KOPT-K1 (cell line): ENCODE data around the gene STAC3.
"Not testable (repeated sequence)": the region's sequence is repeated elsewhere in the genome, so short reads cannot be mapped to it uniquely, and the experiment has no call there.

ENCODE experiments used
- H3K27ac ChIP-seq: fragments of 200-600 bp; sonication (generic); 2 replicates; pipeline ENCODE4 v1.5.1; 2016; ENCODE audit warnings: antibody characterized with exemption, mild to moderate bottlenecking, low read depth, low read length; ENCODE audit not compliant: poor library complexity, severe bottlenecking
- H3K36me3 ChIP-seq: fragments of 200-600 bp; sonication (generic); 2 replicates; pipeline ENCODE4 v1.5.1; 2017; ENCODE audit warnings: antibody characterized with exemption, mild to moderate bottlenecking, low read length, moderate library complexity; ENCODE audit not compliant: insufficient read depth
- H3K9me3 ChIP-seq: fragments of 200-600 bp; sonication (generic); 2 replicates; pipeline ENCODE4 v1.5.1; 2017; ENCODE audit warnings: antibody characterized with exemption, low read length, mild to moderate bottlenecking; ENCODE audit not compliant: insufficient read depth, poor library complexity, severe bottlenecking

Gene STAC3

DNA sequence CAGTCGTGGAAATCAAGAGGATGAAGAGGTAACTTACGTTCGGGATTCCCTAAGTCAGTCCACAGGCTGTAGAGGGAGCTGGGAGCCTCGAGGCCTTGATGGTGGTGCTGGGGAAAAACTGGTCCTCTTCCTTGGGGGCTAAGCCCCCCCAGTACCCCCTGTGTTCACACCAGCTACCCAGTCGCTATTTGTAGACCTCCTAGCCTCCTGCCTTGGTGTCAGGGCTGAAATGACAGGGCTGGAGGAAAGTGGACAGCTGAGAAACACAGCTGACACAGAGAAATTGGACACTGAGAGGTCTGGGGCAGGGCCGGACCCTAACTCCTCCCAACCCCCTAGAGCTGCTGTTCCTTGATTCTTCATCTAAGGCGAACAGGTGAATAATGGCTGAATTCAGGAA is at the start of gene STAC3:
STAC3 (minus strand) TSS at position 232 of the 400 bp plus-strand sequence. CDS start 1,551 bp downstream, outside the sequence.
- Histone ChIP-seq H3K36me3 (peaks cover 16% of the 10 kb centered on the region), H3K9me3 (no peaks in the 10 kb centered on the region), H3K27ac (no peak within 1 kb of the TSS)

DNA sequence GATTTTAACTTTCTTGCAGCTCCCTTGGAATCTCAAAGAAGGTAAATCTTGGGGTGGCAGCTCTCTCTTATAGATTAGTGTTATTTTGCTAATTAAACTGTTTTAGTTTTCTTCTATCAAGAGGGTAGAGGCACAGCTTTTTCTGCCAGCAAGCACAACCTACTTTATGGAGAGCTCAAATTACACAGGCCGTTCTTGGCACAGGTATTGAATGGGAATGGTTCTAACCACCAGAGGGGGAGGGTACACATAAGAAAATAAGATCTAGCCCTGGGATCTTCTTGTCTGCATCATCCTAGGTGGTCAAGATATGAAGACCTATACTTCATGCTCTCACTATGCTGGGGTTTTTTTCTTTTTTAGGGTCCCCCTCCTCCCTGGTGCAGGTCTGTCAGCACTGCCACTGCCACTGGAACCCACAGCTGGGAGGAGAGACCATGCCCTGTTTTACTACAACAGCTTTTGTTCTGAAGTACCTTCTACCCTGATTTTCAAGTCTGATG is 48.6 kb upstream of the STAC3 start:
- peaks cover 89% of the 10 kb centered on the region for H3K36me3 ChIP-seq
- no peaks in the 10 kb centered on the region for H3K9me3 ChIP-seq
- H3K27ac ChIP-seq: no peak overlapping the region

- Histone ChIP-seq H3K9me3 (no peaks in the 10 kb centered on the region), H3K36me3 (peaks cover 81% of the 10 kb centered on the region), H3K27ac (no peak overlapping the region)
These were observed 45.3 kb upstream of the STAC3 start for GRCh38 chr12:57296291-57296690.

- peaks cover 91% of the 10 kb centered on the region for H3K36me3 ChIP-seq
- not testable (repeated sequence) for H3K27ac ChIP-seq, H3K9me3 ChIP-seq
These were observed 31.1 kb upstream of the STAC3 start for GRCh38 chr12:57282073-57282472.

DNA sequence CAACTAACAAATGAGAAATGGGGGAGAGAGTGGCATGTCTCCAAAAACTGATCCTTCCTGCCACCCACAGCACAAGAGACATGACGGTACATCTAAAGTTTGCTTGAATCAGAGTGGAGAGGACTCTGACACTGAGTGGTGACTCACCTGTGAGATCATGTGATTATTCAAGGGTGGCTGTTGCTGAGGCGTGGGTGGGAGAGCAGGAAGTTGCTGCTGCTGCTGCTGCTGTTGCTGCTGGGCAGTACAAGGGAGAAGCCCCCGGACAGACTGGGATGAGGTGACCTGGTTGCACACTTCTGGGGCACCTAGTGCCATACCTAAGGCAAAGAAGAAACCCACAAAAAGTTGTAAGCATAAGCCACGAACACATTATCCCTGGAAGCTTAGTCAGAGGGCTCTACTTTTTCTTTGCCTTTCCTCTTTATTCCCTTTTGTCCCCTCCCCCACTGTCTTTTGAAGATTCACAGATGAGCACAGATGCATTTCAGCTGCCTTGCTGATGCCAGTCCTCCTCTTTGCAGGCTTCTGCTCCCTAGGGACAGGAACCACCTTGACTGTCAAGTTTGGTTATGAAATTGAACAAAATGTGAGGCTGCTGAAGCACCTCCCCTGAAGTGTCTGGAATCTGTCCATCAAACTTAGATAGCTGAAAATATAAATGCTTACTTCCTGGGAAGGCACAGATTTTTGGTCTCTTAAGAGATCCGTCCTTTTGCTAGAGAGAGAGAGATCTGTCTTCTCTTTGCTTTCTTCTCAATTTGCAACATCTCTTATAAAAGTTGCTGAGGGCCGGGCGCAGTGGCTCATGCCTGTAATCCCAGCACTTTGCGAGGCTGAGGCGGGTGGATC is 29.4 kb upstream of the STAC3 start:
- Histone ChIP-seq H3K36me3 (peaks cover 86% of the 10 kb centered on the region), H3K27ac (peak overlapping the region; percentile 61), H3K9me3 (no peaks in the 10 kb centered on the region)

DNA sequence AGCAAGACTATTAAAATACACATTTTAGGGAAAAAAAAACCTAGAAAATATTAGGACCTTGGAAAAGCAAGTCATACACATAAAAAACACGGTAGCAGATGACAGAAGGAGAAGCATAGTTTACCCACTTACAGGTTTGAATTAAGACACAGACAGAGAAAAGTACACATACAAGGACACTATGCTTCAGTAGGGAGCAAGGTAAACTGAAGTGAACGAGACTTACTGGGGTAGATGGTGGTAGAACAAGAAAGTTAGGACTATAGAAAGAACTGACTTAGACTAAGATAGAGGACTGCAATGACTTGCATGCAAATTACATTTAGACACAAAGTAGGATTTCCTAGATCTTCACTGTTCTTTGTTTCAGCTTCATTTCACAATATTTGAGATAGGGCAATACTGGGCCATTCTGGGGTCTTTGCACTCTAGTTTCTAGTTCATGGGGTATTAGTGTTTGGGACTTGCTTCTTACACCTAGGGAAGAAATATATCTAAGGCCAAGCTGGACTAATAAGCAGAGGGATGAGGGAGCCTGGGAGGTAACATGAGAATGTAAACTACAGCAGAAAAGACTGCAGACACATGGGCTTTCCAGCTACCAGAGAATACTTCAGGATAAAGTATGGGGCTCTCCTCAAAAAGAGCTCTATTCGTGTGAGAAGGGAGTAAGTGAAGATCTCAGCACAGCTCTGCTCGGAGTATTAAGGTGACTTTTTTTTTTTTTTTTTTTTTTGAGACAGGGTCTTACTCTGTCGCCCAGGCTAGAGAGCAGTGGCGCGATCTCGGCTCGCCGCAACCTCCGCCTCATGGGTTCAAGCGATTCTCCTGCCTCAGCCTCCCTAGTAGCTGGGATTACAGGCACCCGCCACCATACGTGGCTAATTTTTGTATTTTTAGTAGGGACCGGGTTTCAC is 27.7 kb upstream of the STAC3 start:
- Histone ChIP-seq H3K36me3 (peaks cover 77% of the 10 kb centered on the region), H3K27ac (no peak overlapping the region), H3K9me3 (no peaks in the 10 kb centered on the region)

DNA sequence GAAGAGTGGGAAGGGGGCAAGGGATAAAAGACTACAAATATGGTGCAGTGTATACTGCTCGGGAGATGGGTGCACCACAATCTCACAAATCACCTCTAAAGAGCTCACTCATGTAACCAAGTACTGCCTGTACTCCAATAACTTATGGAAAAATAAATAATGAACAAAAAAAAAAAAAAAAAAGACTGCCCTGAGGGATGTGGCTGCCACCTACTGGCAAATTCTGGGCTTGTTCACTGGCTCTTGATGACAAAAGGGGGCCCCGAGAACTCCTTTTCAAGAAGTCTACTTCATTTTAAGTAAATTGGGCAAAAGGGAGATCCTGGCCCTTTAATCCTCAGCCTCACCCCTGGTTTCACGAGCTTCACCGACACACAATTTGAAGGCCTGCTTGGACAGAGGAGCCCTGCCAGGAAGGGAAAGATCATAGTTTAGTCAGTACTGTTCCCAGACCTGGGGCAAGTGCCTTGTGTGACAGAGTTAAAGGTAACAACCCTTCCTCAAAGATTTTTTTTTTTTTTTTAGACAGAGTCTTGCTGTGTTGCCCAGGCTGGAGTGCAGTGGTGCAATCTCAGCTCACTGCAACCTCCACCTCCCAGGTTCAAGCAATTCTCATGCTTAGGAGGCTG is 26.1 kb upstream of the STAC3 start:
- Histone ChIP-seq H3K27ac (no peak overlapping the region), H3K36me3 (peaks cover 76% of the 10 kb centered on the region), H3K9me3 (no peaks in the 10 kb centered on the region)

- H3K27ac ChIP-seq, H3K9me3 ChIP-seq: not testable (repeated sequence)
- H3K36me3 ChIP-seq: peaks cover 76% of the 10 kb centered on the region
These were observed 25.2 kb upstream of the STAC3 start for GRCh38 chr12:57276233-57276632.

DNA sequence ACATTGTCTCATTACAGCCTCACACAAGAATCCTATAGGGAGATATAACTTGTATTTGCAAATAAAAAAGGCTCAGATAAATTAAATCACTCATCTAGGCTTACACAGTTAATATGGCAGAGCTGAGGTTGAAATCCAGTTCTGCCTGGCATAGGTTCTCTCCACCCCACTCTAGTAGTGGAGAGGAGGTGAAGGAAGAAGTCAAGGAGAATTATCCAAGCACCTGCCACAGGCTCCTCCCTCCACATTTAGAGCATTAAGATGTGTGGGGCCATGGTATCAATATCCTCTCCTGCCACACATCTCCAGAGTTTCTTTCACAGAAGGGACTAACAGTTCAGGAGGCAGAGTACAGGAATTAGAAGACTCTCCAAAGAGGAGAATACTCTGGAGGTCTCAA is 22.5 kb upstream of the STAC3 start:
- Histone ChIP-seq H3K36me3 (peaks cover 74% of the 10 kb centered on the region), H3K9me3 (no peaks in the 10 kb centered on the region), H3K27ac (no peak overlapping the region)

GRCh38 chr12:57272337-57273151 is 21.6 kb upstream of the STAC3 start:
- Histone ChIP-seq H3K27ac (no peak overlapping the region), H3K36me3 (peaks cover 74% of the 10 kb centered on the region), H3K9me3 (no peaks in the 10 kb centered on the region)

- H3K36me3 ChIP-seq: peaks cover 74% of the 10 kb centered on the region
- H3K9me3 ChIP-seq: no peaks in the 10 kb centered on the region
- no peak overlapping the region for H3K27ac ChIP-seq
These were observed 20.0 kb upstream of the STAC3 start for GRCh38 chr12:57270966-57271470.

- H3K27ac ChIP-seq: no peak overlapping the region
These were observed 17.3 kb upstream of the STAC3 start for GRCh38 chr12:57268264-57268663.

GRCh38 chr12:57266681-57267080 is 15.7 kb upstream of the STAC3 start:
- no peaks in the 10 kb centered on the region for H3K9me3 ChIP-seq
- H3K36me3 ChIP-seq: peaks cover 85% of the 10 kb centered on the region
- H3K27ac ChIP-seq: no peak overlapping the region

More at GRCh38 chr12:57268264-57268663, 17.3 kb upstream of the STAC3 start:
- H3K9me3 ChIP-seq: no peaks in the 10 kb centered on the region
- peaks cover 83% of the 10 kb centered on the region for H3K36me3 ChIP-seq

DNA sequence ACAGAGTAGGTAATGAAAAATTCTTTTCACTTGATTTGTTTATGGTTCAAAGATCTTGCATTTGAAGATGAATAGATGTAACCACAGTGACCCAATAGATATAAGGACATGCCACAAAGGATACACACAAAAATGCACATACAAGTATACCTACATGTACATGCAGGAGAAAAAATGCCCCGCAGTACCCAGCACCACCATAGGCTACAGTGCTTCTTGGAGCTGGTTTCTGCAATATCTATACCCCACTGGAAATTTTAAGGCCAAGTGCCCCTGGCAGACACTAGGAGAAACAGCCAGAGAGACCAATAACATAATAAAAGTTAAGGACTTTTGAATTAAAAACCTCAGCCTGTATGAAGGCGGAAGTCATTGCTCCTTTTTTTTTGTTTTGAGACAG is 12.1 kb upstream of the STAC3 start:
- H3K36me3 ChIP-seq: peaks cover 87% of the 10 kb centered on the region
- H3K27ac ChIP-seq: no peak overlapping the region
- H3K9me3 ChIP-seq: no peaks in the 10 kb centered on the region
